Stimulated activated memory B cell treated with anti-CD40 and anti-IgM and Interleukin-4, amounts not matched to agents 10 μg/mL and 1 μg/mL and 100 μg/mL, for 72 hours (primary cell): ENCODE results near the gene POU6F2.
"Not testable (repeated sequence)": the region's sequence is repeated elsewhere in the genome, so short reads cannot be mapped to it uniquely, and the experiment has no call there.

Source experiments
- ATAC-seq: fragments of 150-1000 bp; cut with Tn5 transposase; 2 replicates; pipeline ENCODE4 v1.10.0; 2021
- H3K27ac Mint-ChIP-seq: one replicate; pipeline ENCODE4 v1.8.0; 2022; ENCODE audit warnings: mild to moderate bottlenecking, mixed read lengths
- H3K27me3 Mint-ChIP-seq: one replicate; pipeline ENCODE4 v1.8.0; 2022; ENCODE audit warnings: mixed read lengths
- H3K36me3 Mint-ChIP-seq: one replicate; pipeline ENCODE4 v1.8.0; 2022; ENCODE audit warnings: mixed read lengths
- H3K4me1 Mint-ChIP-seq: one replicate; pipeline ENCODE4 v1.8.0; 2022; ENCODE audit warnings: mixed read lengths
- H3K4me3 Mint-ChIP-seq: one replicate; pipeline ENCODE4 v1.8.0; 2022; ENCODE audit warnings: mild to moderate bottlenecking, moderate library complexity, mixed read lengths
- H3K9me3 Mint-ChIP-seq: one replicate; pipeline ENCODE4 v1.8.0; 2022; ENCODE audit warnings: mixed read lengths

Gene POU6F2

GRCh38 chr7:39356172-39356925, 378.6 kb downstream of the POU6F2 start:
- Mint-ChIP-seq H3K4me1 (peaks cover 12% of the 10 kb centered on the region), H3K27me3 (no peaks in the 10 kb centered on the region), H3K36me3 (no peaks in the 10 kb centered on the region), H3K27ac (peak overlapping the region; percentile 26), H3K4me3 (no peak overlapping the region), H3K9me3 (no peaks in the 10 kb centered on the region)
- ATAC-seq, result no peak

- Mint-ChIP-seq H3K9me3 (no peaks in the 10 kb centered on the region), H3K4me3 (no peak overlapping the region), H3K36me3 (no peaks in the 10 kb centered on the region), H3K4me1 (peaks cover 12% of the 10 kb centered on the region), H3K27ac (no peak overlapping the region), H3K27me3 (peaks cover 7% of the 10 kb centered on the region)
- no peak for ATAC-seq
Measured at GRCh38 chr7:39357648-39358047, 379.9 kb downstream of the POU6F2 start.

- H3K4me1 Mint-ChIP-seq, result peaks cover 12% of the 10 kb centered on the region
- no peak for ATAC-seq
- peaks cover 3% of the 10 kb centered on the region for H3K9me3 Mint-ChIP-seq
- H3K36me3 Mint-ChIP-seq, result no peaks in the 10 kb centered on the region
- H3K4me3 Mint-ChIP-seq, result no peak overlapping the region
- H3K27ac Mint-ChIP-seq, result no peak overlapping the region
- H3K27me3 Mint-ChIP-seq, result peaks cover 25% of the 10 kb centered on the region
Measured at GRCh38 chr7:39360038-39360437, 382.3 kb downstream of the POU6F2 start.

- Mint-ChIP-seq H3K4me1 (peaks cover 7% of the 10 kb centered on the region), H3K9me3 (peaks cover 3% of the 10 kb centered on the region), H3K4me3 (no peak overlapping the region), H3K27me3 (peaks cover 31% of the 10 kb centered on the region), H3K36me3 (no peaks in the 10 kb centered on the region), H3K27ac (no peak overlapping the region)
- no peak for ATAC-seq
Measured at GRCh38 chr7:39360766-39361165, 383.1 kb downstream of the POU6F2 start.

- Mint-ChIP-seq H3K4me3 (no peak overlapping the region), H3K4me1 (no peaks in the 10 kb centered on the region), H3K9me3 (peaks cover 3% of the 10 kb centered on the region), H3K27ac (no peak overlapping the region), H3K27me3 (peaks cover 38% of the 10 kb centered on the region), H3K36me3 (no peaks in the 10 kb centered on the region)
- ATAC-seq, result no peak
Measured at GRCh38 chr7:39365751-39366295, 388.1 kb downstream of the POU6F2 start.

GRCh38 chr7:39367451-39367850, 389.7 kb downstream of the POU6F2 start:
- no peaks in the 10 kb centered on the region for H3K4me1 Mint-ChIP-seq
- peaks cover 33% of the 10 kb centered on the region for H3K27me3 Mint-ChIP-seq
- no peak for ATAC-seq
- peaks cover 3% of the 10 kb centered on the region for H3K9me3 Mint-ChIP-seq
- H3K4me3 Mint-ChIP-seq, result no peak overlapping the region
- H3K36me3 Mint-ChIP-seq, result no peaks in the 10 kb centered on the region
- no peak overlapping the region for H3K27ac Mint-ChIP-seq

GRCh38 chr7:39367943-39368342, 390.2 kb downstream of the POU6F2 start:
- Mint-ChIP-seq H3K4me3 (no peak overlapping the region), H3K9me3 (peaks cover 3% of the 10 kb centered on the region), H3K36me3 (no peaks in the 10 kb centered on the region), H3K27me3 (peaks cover 28% of the 10 kb centered on the region), H3K27ac (no peak overlapping the region), H3K4me1 (no peaks in the 10 kb centered on the region)
- ATAC-seq, result no peak

- no peak for ATAC-seq
- Mint-ChIP-seq H3K9me3 (no peaks in the 10 kb centered on the region), H3K27me3 (no peaks in the 10 kb centered on the region)
Measured at GRCh38 chr7:39372383-39372782, 394.7 kb downstream of the POU6F2 start.

GRCh38 chr7:39374436-39375040, 396.8 kb downstream of the POU6F2 start:
- no peaks in the 10 kb centered on the region for H3K4me1 Mint-ChIP-seq
- H3K27ac Mint-ChIP-seq, result no peak overlapping the region
- no peaks in the 10 kb centered on the region for H3K9me3 Mint-ChIP-seq
- H3K4me3 Mint-ChIP-seq, result no peak overlapping the region
- peaks cover 12% of the 10 kb centered on the region for H3K27me3 Mint-ChIP-seq
- H3K36me3 Mint-ChIP-seq, result no peaks in the 10 kb centered on the region
- ATAC-seq, result no peak

More at GRCh38 chr7:39372383-39372782, 394.7 kb downstream of the POU6F2 start:
- Mint-ChIP-seq H3K36me3 (no peaks in the 10 kb centered on the region), H3K27ac (no peak overlapping the region), H3K4me1 (no peaks in the 10 kb centered on the region), H3K4me3 (no peak overlapping the region)

GRCh38 chr7:39375047-39375873, 397.6 kb downstream of the POU6F2 start:
- H3K4me1 Mint-ChIP-seq, result no peaks in the 10 kb centered on the region
- no peak for ATAC-seq
- no peaks in the 10 kb centered on the region for H3K36me3 Mint-ChIP-seq
- H3K9me3 Mint-ChIP-seq, result no peaks in the 10 kb centered on the region
- H3K4me3 Mint-ChIP-seq, result no peak overlapping the region
- H3K27ac Mint-ChIP-seq, result no peak overlapping the region
- peaks cover 12% of the 10 kb centered on the region for H3K27me3 Mint-ChIP-seq

- Mint-ChIP-seq H3K27ac (no peak overlapping the region), H3K36me3 (no peaks in the 10 kb centered on the region), H3K9me3 (no peaks in the 10 kb centered on the region), H3K4me3 (no peak overlapping the region), H3K27me3 (peaks cover 12% of the 10 kb centered on the region), H3K4me1 (no peaks in the 10 kb centered on the region)
- no peak for ATAC-seq
Measured at GRCh38 chr7:39375874-39376190, 398.1 kb downstream of the POU6F2 start.

GRCh38 chr7:39376881-39377280, 399.2 kb downstream of the POU6F2 start:
- not testable (repeated sequence) for H3K4me1 Mint-ChIP-seq, H3K4me3 Mint-ChIP-seq, H3K27ac Mint-ChIP-seq, ATAC-seq, H3K9me3 Mint-ChIP-seq, H3K36me3 Mint-ChIP-seq
- peaks cover 14% of the 10 kb centered on the region for H3K27me3 Mint-ChIP-seq

- Mint-ChIP-seq H3K4me3 (no peak overlapping the region), H3K36me3 (no peaks in the 10 kb centered on the region), H3K27me3 (peaks cover 25% of the 10 kb centered on the region), H3K27ac (no peak overlapping the region), H3K9me3 (peaks cover under 1% of the 10 kb centered on the region), H3K4me1 (no peaks in the 10 kb centered on the region)
- ATAC-seq, result no peak
Measured at GRCh38 chr7:39379416-39379815, 401.7 kb downstream of the POU6F2 start.

GRCh38 chr7:39383136-39383535, 405.4 kb downstream of the POU6F2 start:
- Mint-ChIP-seq H3K27me3 (peaks cover 46% of the 10 kb centered on the region), H3K4me3 (no peak overlapping the region), H3K27ac (no peak overlapping the region), H3K36me3 (no peaks in the 10 kb centered on the region), H3K9me3 (peaks cover 3% of the 10 kb centered on the region), H3K4me1 (no peaks in the 10 kb centered on the region)
- no peak for ATAC-seq

GRCh38 chr7:39384386-39384785, 406.7 kb downstream of the POU6F2 start:
- no peak overlapping the region for H3K4me3 Mint-ChIP-seq
- ATAC-seq, result no peak
- H3K9me3 Mint-ChIP-seq, result peaks cover 3% of the 10 kb centered on the region
- no peaks in the 10 kb centered on the region for H3K36me3 Mint-ChIP-seq
- H3K4me1 Mint-ChIP-seq, result no peaks in the 10 kb centered on the region
- H3K27ac Mint-ChIP-seq, result no peak overlapping the region
- peaks cover 38% of the 10 kb centered on the region for H3K27me3 Mint-ChIP-seq
